ENCODE results near the gene HCST.

The HCST gene

GRCh38 chr19:35937345-35938281 lies 35.3 kb downstream of the HCST start:
- TF ChIP-seq, protein P1, sequence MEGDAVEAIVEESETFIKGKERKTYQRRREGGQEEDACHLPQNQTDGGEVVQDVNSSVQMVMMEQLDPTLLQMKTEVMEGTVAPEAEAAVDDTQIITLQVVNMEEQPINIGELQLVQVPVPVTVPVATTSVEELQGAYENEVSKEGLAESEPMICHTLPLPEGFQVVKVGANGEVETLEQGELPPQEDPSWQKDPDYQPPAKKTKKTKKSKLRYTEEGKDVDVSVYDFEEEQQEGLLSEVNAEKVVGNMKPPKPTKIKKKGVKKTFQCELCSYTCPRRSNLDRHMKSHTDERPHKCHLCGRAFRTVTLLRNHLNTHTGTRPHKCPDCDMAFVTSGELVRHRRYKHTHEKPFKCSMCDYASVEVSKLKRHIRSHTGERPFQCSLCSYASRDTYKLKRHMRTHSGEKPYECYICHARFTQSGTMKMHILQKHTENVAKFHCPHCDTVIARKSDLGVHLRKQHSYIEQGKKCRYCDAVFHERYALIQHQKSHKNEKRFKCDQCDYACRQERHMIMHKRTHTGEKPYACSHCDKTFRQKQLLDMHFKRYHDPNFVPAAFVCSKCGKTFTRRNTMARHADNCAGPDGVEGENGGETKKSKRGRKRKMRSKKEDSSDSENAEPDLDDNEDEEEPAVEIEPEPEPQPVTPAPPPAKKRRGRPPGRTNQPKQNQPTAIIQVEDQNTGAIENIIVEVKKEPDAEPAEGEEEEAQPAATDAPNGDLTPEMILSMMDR (IDR thresholded peaks at IDR 0.05): no peak

- TF ChIP-seq, protein P1 (IDR thresholded peaks at IDR 0.05): no peak
Measured at GRCh38 chr19:35938282-35939224, 36.2 kb downstream of the HCST start.

DNA sequence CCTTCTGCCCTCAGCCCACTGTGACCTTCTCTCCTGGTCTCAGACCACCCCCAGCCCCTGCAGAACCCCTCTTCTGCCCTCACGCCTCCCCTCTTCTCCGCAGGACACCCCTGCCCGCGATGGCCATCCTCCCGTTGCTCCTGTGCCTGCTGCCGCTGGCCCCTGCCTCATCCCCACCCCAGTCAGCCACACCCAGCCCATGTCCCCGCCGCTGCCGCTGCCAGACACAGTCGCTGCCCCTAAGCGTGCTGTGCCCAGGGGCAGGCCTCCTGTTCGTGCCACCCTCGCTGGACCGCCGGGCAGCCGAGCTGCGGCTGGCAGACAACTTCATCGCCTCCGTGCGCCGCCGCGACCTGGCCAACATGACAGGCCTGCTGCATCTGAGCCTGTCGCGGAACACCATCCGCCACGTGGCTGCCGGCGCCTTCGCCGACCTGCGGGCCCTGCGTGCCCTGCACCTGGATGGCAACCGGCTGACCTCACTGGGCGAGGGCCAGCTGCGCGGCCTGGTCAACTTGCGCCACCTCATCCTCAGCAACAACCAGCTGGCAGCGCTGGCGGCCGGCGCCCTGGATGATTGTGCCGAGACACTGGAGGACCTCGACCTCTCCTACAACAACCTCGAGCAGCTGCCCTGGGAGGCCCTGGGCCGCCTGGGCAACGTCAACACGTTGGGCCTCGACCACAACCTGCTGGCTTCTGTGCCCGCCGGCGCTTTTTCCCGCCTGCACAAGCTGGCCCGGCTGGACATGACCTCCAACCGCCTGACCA lies 37.2 kb downstream of the HCST start:
- TF ChIP-seq, protein P1 (IDR thresholded peaks at IDR 0.05): no peak

DNA sequence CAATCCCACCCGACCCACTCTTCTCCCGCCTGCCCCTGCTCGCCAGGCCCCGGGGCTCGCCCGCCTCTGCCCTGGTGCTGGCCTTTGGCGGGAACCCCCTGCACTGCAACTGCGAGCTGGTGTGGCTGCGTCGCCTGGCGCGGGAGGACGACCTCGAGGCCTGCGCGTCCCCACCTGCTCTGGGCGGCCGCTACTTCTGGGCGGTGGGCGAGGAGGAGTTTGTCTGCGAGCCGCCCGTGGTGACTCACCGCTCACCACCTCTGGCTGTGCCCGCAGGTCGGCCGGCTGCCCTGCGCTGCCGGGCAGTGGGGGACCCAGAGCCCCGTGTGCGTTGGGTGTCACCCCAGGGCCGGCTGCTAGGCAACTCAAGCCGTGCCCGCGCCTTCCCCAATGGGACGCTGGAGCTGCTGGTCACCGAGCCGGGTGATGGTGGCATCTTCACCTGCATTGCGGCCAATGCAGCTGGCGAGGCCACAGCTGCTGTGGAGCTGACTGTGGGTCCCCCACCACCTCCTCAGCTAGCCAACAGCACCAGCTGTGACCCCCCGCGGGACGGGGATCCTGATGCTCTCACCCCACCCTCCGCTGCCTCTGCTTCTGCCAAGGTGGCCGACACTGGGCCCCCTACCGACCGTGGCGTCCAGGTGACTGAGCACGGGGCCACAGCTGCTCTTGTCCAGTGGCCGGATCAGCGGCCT lies 37.9 kb downstream of the HCST start:
- TF ChIP-seq, protein P1 (IDR thresholded peaks at IDR 0.05): no peak

DNA sequence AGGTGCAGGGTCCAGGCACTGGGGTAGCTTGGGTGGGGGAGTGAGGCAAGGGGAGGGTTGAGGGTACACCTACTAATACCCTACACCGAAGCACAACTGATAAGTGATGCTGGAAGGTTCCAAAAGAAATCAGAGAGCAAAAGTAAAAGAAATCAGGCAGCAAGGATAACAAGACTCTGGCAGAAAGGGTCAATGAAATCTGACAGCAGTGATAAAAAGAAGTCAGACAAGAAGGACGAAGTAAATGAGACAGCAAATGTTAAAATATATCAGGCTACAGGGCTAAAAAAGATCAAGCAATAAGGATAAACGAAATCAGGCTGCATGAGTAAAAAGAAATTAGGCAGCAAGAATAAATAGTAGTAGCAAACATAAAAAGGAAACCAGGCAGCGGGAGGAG lies 38.5 kb downstream of the HCST start:
- TF ChIP-seq, protein P1 (IDR thresholded peaks at IDR 0.05): no peak

- TF ChIP-seq, protein P1 (IDR thresholded peaks at IDR 0.05): no peak
Measured at GRCh38 chr19:35942235-35942634, 39.9 kb downstream of the HCST start.

Data from LNCAP (cell line).